Transverse colon (tissue), 4 donors: ENCODE measurements around the gene RPUSD2.

Experiments used
- EP300 ChIP-seq: sonication (generic); formaldehyde crosslinking; IDR thresholded peaks from one replicate; pipeline ENCODE4 v1.6.1; 2017; ENCODE audit warnings: antibody characterized with exemption, low read depth
- POLR2A ChIP-seq: fragments of 450-650 bp; IDR thresholded peaks from one replicate; pipeline ENCODE4 v1.6.1; 2016; ENCODE audit warnings: antibody characterized with exemption, mild to moderate bottlenecking, moderate library complexity
- POLR2AphosphoS5 ChIP-seq, 3 donors: sonication (generic); formaldehyde crosslinking; IDR thresholded peaks; one replicate each; pipeline ENCODE4 v1.6.1; 2016; ENCODE audit warnings: antibody characterized with exemption in 3 of 3
- TF ChIP-seq, protein P1 (sequence below), 5 experiments: fragments of 200-600 bp in 3 of 5; fragments of 450-650 bp in 2 of 5; sonication (generic) in 3 of 5; IDR thresholded peaks; 1 replicate in 2 of 5; 2 replicates in 3 of 5; pipeline ENCODE4 v1.5.1; 2016 to 2017; ENCODE audit warnings: antibody characterized with exemption in 5 of 5, inconsistent platforms in 3 of 5, mild to moderate bottlenecking in 2 of 5, moderate library complexity in 1 of 5

DNA sequence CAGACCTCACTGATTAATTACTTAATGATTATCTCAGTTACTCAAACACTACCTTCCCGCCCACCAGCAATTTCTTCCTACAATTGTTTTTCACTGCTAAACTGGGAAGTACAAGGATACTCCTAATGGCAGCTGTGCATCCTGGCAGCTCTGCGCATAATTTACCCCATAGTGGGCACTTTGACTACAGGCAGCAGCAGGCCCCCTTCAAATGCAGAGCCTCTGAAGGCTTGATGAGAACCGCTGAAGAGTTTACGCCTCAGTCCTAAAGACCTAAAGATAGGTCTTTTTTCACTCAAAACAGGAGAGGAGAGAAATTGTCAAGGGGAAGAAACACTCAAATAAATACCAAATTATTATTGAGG, 15.0 kb upstream of the RPUSD2 start:
- TF ChIP-seq POLR2A (no peak), POLR2AphosphoS5 (IDR thresholded peaks at IDR 0.05) (no peak), EP300 (no peak)
- TF ChIP-seq, protein P1, sequence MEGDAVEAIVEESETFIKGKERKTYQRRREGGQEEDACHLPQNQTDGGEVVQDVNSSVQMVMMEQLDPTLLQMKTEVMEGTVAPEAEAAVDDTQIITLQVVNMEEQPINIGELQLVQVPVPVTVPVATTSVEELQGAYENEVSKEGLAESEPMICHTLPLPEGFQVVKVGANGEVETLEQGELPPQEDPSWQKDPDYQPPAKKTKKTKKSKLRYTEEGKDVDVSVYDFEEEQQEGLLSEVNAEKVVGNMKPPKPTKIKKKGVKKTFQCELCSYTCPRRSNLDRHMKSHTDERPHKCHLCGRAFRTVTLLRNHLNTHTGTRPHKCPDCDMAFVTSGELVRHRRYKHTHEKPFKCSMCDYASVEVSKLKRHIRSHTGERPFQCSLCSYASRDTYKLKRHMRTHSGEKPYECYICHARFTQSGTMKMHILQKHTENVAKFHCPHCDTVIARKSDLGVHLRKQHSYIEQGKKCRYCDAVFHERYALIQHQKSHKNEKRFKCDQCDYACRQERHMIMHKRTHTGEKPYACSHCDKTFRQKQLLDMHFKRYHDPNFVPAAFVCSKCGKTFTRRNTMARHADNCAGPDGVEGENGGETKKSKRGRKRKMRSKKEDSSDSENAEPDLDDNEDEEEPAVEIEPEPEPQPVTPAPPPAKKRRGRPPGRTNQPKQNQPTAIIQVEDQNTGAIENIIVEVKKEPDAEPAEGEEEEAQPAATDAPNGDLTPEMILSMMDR (IDR thresholded peaks at IDR 0.05) = no peak
